ENCODE data around the gene GOSR1.

DNA sequence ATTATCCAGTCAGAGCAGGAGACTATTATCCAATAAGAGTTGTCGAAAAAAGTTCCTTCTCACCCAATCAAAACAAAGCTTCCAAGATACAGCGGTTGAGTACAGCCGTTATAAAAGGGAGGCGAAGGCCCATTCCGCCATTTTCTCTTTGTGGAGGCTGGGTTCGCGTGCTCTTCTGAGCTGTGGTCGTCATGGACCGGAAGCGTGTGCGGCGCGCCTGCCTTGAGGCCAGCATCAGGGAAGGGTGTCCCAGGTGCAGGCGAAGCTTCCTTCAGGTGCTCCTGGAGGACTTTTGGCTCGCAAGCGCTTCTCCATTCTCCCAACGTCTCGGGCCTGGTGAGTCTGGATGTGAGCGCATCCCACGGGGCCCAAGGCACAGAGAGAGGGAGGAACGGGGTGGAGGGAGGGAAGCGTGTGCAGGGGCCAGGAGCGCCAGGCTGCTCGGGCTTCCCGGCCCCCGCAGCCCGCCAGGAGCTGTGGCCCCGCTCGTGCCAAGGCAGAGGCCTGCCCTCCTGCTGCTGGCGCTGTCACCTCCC is 99.2 kb downstream of the GOSR1 start:
- TF ChIP-seq, protein P1, sequence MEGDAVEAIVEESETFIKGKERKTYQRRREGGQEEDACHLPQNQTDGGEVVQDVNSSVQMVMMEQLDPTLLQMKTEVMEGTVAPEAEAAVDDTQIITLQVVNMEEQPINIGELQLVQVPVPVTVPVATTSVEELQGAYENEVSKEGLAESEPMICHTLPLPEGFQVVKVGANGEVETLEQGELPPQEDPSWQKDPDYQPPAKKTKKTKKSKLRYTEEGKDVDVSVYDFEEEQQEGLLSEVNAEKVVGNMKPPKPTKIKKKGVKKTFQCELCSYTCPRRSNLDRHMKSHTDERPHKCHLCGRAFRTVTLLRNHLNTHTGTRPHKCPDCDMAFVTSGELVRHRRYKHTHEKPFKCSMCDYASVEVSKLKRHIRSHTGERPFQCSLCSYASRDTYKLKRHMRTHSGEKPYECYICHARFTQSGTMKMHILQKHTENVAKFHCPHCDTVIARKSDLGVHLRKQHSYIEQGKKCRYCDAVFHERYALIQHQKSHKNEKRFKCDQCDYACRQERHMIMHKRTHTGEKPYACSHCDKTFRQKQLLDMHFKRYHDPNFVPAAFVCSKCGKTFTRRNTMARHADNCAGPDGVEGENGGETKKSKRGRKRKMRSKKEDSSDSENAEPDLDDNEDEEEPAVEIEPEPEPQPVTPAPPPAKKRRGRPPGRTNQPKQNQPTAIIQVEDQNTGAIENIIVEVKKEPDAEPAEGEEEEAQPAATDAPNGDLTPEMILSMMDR (conservative IDR thresholded peaks at IDR 0.05): no peak
- no peak for TF ChIP-seq ZFX (IDR thresholded peaks at IDR 0.05)

Data from C4-2B (cell line).